ENCODE data around the gene PHAX. TPM values are rescaled to one million over a fixed set of nuclear protein-coding genes. Genes with fewer than 3 reads are reported as not detected.
"Not testable (repeated sequence)": the region's sequence is repeated elsewhere in the genome, so short reads cannot be mapped to it uniquely, and the experiment has no call there.

The PHAX gene
- 10 to 100 TPM; 11.5 to 18.6 TPM for polyA plus RNA-seq

- peaks cover 4 to 5% of the 10 kb centered on the region in 2 donors for H3K36me3 ChIP-seq (ENCODE audit: control insufficient read depth in 2 of 2, insufficient read depth in 2 of 2, low read length in 1 of 2)
- H3K4me1 ChIP-seq (ENCODE audit: control insufficient read depth in 2 of 2, insufficient read depth in 2 of 2, low read length in 1 of 2) = peaks cover 8 to 11% of the 10 kb centered on the region in 2 donors
- no peaks in the 10 kb centered on the region for H3K27me3 ChIP-seq (ENCODE audit: control insufficient read depth in 1 of 2, insufficient read depth in 2 of 2, low read length in 2 of 2)
- no peaks in the 10 kb centered on the region for H3K9me3 ChIP-seq (ENCODE audit: control insufficient read depth in 2 of 2, insufficient read depth in 1 of 2, low read depth in 1 of 2, low read length in 1 of 2)
- 3% methylated on average over 58 to 79 of the region's 79 CpGs for WGBS, 2 donors
- H3K27ac ChIP-seq (ENCODE audit: low read depth in 2 of 2, low read length in 1 of 2) = peak within 1 kb of the TSS; percentile 93 to 94
- H3K4me3 ChIP-seq (ENCODE audit: low read depth in 1 of 2, low read length in 2 of 2) = peak within 1 kb of the TSS; percentile 88 to 100
Measured at GRCh38 chr5:126600631-126601511, at the start of gene PHAX. Gene PHAX, plus strand, starts transcription at chr5:126600947. Its CDS starts 16 bp downstream, at chr5:126600963.

GRCh38 chr5:126552614-126553013 is 48.1 kb upstream of the PHAX start:
- H3K36me3 ChIP-seq (ENCODE audit: control insufficient read depth in 2 of 2, insufficient read depth in 2 of 2, low read length in 1 of 2) = peaks cover 2 to 21% of the 10 kb centered on the region in 2 donors

GRCh38 chr5:126555101-126555500 is 45.6 kb upstream of the PHAX start:
- H3K4me3 ChIP-seq (ENCODE audit: low read depth in 1 of 2, low read length in 2 of 2); H3K9me3 ChIP-seq (ENCODE audit: control insufficient read depth in 2 of 2, insufficient read depth in 1 of 2, low read depth in 1 of 2, low read length in 1 of 2); H3K27ac ChIP-seq (ENCODE audit: low read depth in 2 of 2, low read length in 1 of 2); H3K27me3 ChIP-seq (ENCODE audit: control insufficient read depth in 1 of 2, insufficient read depth in 2 of 2, low read length in 2 of 2); H3K4me1 ChIP-seq (ENCODE audit: control insufficient read depth in 2 of 2, insufficient read depth in 2 of 2, low read length in 1 of 2): not testable (repeated sequence)
- WGBS, 2 donors = 88 to 92% methylated on average over 9 of the region's 9 CpGs
- H3K36me3 ChIP-seq (ENCODE audit: control insufficient read depth in 2 of 2, insufficient read depth in 2 of 2, low read length in 1 of 2) = peaks cover 2 to 21% of the 10 kb centered on the region in 2 donors

More at GRCh38 chr5:126552614-126553013, 48.1 kb upstream of the PHAX start:
- WGBS, 2 donors = 84 to 85% methylated on average over 2 of the region's 2 CpGs
- Histone ChIP-seq H3K4me3 (ENCODE audit: low read depth in 1 of 2, low read length in 2 of 2) (no peak overlapping the region), H3K9me3 (ENCODE audit: control insufficient read depth in 2 of 2, insufficient read depth in 1 of 2, low read depth in 1 of 2, low read length in 1 of 2) (no peaks in the 10 kb centered on the region), H3K27me3 (ENCODE audit: control insufficient read depth in 1 of 2, insufficient read depth in 2 of 2, low read length in 2 of 2) (no peaks in the 10 kb centered on the region), H3K4me1 (ENCODE audit: control insufficient read depth in 2 of 2, insufficient read depth in 2 of 2, low read length in 1 of 2) (no peaks in the 10 kb centered on the region), H3K27ac (ENCODE audit: low read depth in 2 of 2, low read length in 1 of 2) (no peak overlapping the region)

GRCh38 chr5:126561908-126562307 is 38.8 kb upstream of the PHAX start:
- no peaks in the 10 kb centered on the region for H3K4me1 ChIP-seq (ENCODE audit: control insufficient read depth in 2 of 2, insufficient read depth in 2 of 2, low read length in 1 of 2)
- no peaks in the 10 kb centered on the region for H3K27me3 ChIP-seq (ENCODE audit: control insufficient read depth in 1 of 2, insufficient read depth in 2 of 2, low read length in 2 of 2)
- 84 to 87% methylated on average over 1 of the region's 1 CpG for WGBS, 2 donors
- no peak overlapping the region for H3K27ac ChIP-seq (ENCODE audit: low read depth in 2 of 2, low read length in 1 of 2)
- H3K9me3 ChIP-seq (ENCODE audit: control insufficient read depth in 2 of 2, insufficient read depth in 1 of 2, low read depth in 1 of 2, low read length in 1 of 2) = no peaks in the 10 kb centered on the region
- H3K4me3 ChIP-seq (ENCODE audit: low read depth in 1 of 2, low read length in 2 of 2) = no peak overlapping the region
- no peaks in the 10 kb centered on the region for H3K36me3 ChIP-seq (ENCODE audit: control insufficient read depth in 2 of 2, insufficient read depth in 2 of 2, low read length in 1 of 2)

GRCh38 chr5:126562823-126563222 is 37.9 kb upstream of the PHAX start:
- no peaks in the 10 kb centered on the region for H3K27me3 ChIP-seq (ENCODE audit: control insufficient read depth in 1 of 2, insufficient read depth in 2 of 2, low read length in 2 of 2)

GRCh38 chr5:126568206-126568755 is 32.5 kb upstream of the PHAX start:
- Histone ChIP-seq H3K36me3 (ENCODE audit: control insufficient read depth in 2 of 2, insufficient read depth in 2 of 2, low read length in 1 of 2) (peaks cover 6 to 10% of the 10 kb centered on the region in 2 donors), H3K27me3 (ENCODE audit: control insufficient read depth in 1 of 2, insufficient read depth in 2 of 2, low read length in 2 of 2) (no peaks in the 10 kb centered on the region), H3K27ac (ENCODE audit: low read depth in 2 of 2, low read length in 1 of 2) (no peak overlapping the region), H3K4me1 (ENCODE audit: control insufficient read depth in 2 of 2, insufficient read depth in 2 of 2, low read length in 1 of 2) (no peaks in the 10 kb centered on the region), H3K9me3 (ENCODE audit: control insufficient read depth in 2 of 2, insufficient read depth in 1 of 2, low read depth in 1 of 2, low read length in 1 of 2) (no peaks in the 10 kb centered on the region), H3K4me3 (ENCODE audit: low read depth in 1 of 2, low read length in 2 of 2) (no peak overlapping the region)
- WGBS, 2 donors = 95 to 96% methylated on average over 4 of the region's 4 CpGs

More at GRCh38 chr5:126562823-126563222, 37.9 kb upstream of the PHAX start:
- Histone ChIP-seq H3K9me3 (ENCODE audit: control insufficient read depth in 2 of 2, insufficient read depth in 1 of 2, low read depth in 1 of 2, low read length in 1 of 2) (no peaks in the 10 kb centered on the region), H3K27ac (ENCODE audit: low read depth in 2 of 2, low read length in 1 of 2) (no peak overlapping the region), H3K36me3 (ENCODE audit: control insufficient read depth in 2 of 2, insufficient read depth in 2 of 2, low read length in 1 of 2) (no peaks in the 10 kb centered on the region), H3K4me1 (ENCODE audit: control insufficient read depth in 2 of 2, insufficient read depth in 2 of 2, low read length in 1 of 2) (no peaks in the 10 kb centered on the region), H3K4me3 (ENCODE audit: low read depth in 1 of 2, low read length in 2 of 2) (no peak overlapping the region)
- 93 to 94% methylated on average over 2 of the region's 2 CpGs for WGBS, 2 donors

GRCh38 chr5:126575644-126576043 is 25.1 kb upstream of the PHAX start:
- no peak overlapping the region for H3K27ac ChIP-seq (ENCODE audit: low read depth in 2 of 2, low read length in 1 of 2)
- 89% methylated on average over 10 of the region's 10 CpGs for WGBS, 2 donors
- H3K36me3 ChIP-seq (ENCODE audit: control insufficient read depth in 2 of 2, insufficient read depth in 2 of 2, low read length in 1 of 2) = no peaks in the 10 kb centered on the region
- no peak overlapping the region for H3K4me3 ChIP-seq (ENCODE audit: low read depth in 1 of 2, low read length in 2 of 2)
- no peaks in the 10 kb centered on the region for H3K27me3 ChIP-seq (ENCODE audit: control insufficient read depth in 1 of 2, insufficient read depth in 2 of 2, low read length in 2 of 2)
- no peaks in the 10 kb centered on the region for H3K4me1 ChIP-seq (ENCODE audit: control insufficient read depth in 2 of 2, insufficient read depth in 2 of 2, low read length in 1 of 2)
- no peaks in the 10 kb centered on the region for H3K9me3 ChIP-seq (ENCODE audit: control insufficient read depth in 2 of 2, insufficient read depth in 1 of 2, low read depth in 1 of 2, low read length in 1 of 2)

GRCh38 chr5:126576974-126577373 is 23.8 kb upstream of the PHAX start:
- Histone ChIP-seq H3K9me3 (ENCODE audit: control insufficient read depth in 2 of 2, insufficient read depth in 1 of 2, low read depth in 1 of 2, low read length in 1 of 2) (no peaks in the 10 kb centered on the region), H3K36me3 (ENCODE audit: control insufficient read depth in 2 of 2, insufficient read depth in 2 of 2, low read length in 1 of 2) (no peaks in the 10 kb centered on the region), H3K27me3 (ENCODE audit: control insufficient read depth in 1 of 2, insufficient read depth in 2 of 2, low read length in 2 of 2) (no peaks in the 10 kb centered on the region), H3K4me3 (ENCODE audit: low read depth in 1 of 2, low read length in 2 of 2) (no peak overlapping the region), H3K4me1 (ENCODE audit: control insufficient read depth in 2 of 2, insufficient read depth in 2 of 2, low read length in 1 of 2) (no peaks in the 10 kb centered on the region), H3K27ac (ENCODE audit: low read depth in 2 of 2, low read length in 1 of 2) (no peak overlapping the region)
- 58 to 75% methylated on average over 5 of the region's 5 CpGs for WGBS, 2 donors

- H3K9me3 ChIP-seq (ENCODE audit: control insufficient read depth in 2 of 2, insufficient read depth in 1 of 2, low read depth in 1 of 2, low read length in 1 of 2) = no peaks in the 10 kb centered on the region
- no peaks in the 10 kb centered on the region for H3K4me1 ChIP-seq (ENCODE audit: control insufficient read depth in 2 of 2, insufficient read depth in 2 of 2, low read length in 1 of 2)
- WGBS, 2 donors = 68 to 83% methylated on average over 5 of the region's 5 CpGs
- H3K27ac ChIP-seq (ENCODE audit: low read depth in 2 of 2, low read length in 1 of 2) = peak overlapping the region; percentile 68 to 75
- H3K36me3 ChIP-seq (ENCODE audit: control insufficient read depth in 2 of 2, insufficient read depth in 2 of 2, low read length in 1 of 2) = no peaks in the 10 kb centered on the region
- no peaks in the 10 kb centered on the region for H3K27me3 ChIP-seq (ENCODE audit: control insufficient read depth in 1 of 2, insufficient read depth in 2 of 2, low read length in 2 of 2)
- no peak overlapping the region for H3K4me3 ChIP-seq (ENCODE audit: low read depth in 1 of 2, low read length in 2 of 2)
Measured at GRCh38 chr5:126577415-126577814, 23.3 kb upstream of the PHAX start.

Data from esophagus (tissue), 2 donors.